ENCODE data around the gene EIF3D. TPM values are rescaled to one million over a fixed set of nuclear protein-coding genes. Genes with fewer than 3 reads are reported as not detected.

EIF3D gene
- total RNA-seq, 2 donors from 2014 or later, result 136 to 177 TPM

DNA sequence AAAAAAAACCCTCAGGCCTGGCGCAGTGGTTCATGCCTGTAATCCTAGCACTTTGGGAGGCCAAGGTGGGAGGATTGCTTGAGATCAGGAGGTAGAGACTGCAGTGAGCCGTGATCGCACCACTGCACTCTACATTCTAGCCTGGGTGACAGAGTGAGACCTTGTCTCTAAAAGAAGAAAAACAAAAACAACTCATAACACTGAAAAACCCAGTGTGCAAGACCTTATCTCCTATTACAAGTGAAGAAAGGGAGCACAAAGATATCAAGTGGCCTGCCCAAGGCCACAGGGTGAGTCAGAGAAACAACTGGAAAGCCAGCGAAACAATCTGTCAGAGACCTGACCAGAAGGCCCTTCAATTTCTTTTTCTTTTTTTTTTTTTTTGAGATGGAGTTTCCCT, 50.0 kb downstream of the EIF3D start:
- ATAC-seq, result no peak
- intact Hi-C loops (cut with DNase I), result no loop called here
- no peak for DNase-seq
- Histone ChIP-seq H3K9me3 (no peaks in the 10 kb centered on the region), H3K4me3 (no peak overlapping the region), H3K4me1 (peaks cover 18% of the 10 kb centered on the region), H3K36me3 (replicated peaks in 1 of 2; ENCODE audit: insufficient read depth in 1 of 2, low read depth in 2 of 2) (peaks cover 0 to 9% of the 10 kb centered on the region in 2 donors), H3K27me3 (no peaks in the 10 kb centered on the region), H3K27ac (no peak overlapping the region)
- WGBS, 2 donors, result 80 to 88% methylated on average over 4 of the region's 4 CpGs
- TF ChIP-seq POLR2A (IDR thresholded peaks at IDR 0.05), result no peak
- TF ChIP-seq, protein P1, sequence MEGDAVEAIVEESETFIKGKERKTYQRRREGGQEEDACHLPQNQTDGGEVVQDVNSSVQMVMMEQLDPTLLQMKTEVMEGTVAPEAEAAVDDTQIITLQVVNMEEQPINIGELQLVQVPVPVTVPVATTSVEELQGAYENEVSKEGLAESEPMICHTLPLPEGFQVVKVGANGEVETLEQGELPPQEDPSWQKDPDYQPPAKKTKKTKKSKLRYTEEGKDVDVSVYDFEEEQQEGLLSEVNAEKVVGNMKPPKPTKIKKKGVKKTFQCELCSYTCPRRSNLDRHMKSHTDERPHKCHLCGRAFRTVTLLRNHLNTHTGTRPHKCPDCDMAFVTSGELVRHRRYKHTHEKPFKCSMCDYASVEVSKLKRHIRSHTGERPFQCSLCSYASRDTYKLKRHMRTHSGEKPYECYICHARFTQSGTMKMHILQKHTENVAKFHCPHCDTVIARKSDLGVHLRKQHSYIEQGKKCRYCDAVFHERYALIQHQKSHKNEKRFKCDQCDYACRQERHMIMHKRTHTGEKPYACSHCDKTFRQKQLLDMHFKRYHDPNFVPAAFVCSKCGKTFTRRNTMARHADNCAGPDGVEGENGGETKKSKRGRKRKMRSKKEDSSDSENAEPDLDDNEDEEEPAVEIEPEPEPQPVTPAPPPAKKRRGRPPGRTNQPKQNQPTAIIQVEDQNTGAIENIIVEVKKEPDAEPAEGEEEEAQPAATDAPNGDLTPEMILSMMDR (IDR thresholded peaks at IDR 0.05), result no peak

DNA sequence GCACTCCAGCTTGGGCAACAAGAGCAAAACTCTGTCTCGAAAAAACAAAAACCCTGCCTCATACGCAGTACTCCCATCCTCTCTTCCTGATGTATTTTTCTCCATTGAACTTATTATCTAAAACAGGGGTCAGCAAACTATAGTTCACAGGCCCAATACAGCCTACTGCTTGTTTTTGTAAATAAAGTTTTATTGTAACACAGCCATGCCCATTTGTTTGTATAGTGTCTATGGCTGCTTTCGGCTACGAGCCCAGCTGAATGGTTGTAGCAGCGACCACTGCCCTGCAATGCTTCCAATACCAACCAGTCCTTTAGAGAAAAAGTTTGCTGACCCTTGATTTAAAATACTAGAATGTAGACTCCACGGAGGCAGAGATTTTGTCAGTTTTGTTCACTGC, 53.6 kb downstream of the EIF3D start:
- ATAC-seq (no peak), DNase-seq (no peak)
- Histone ChIP-seq H3K4me3 (no peak overlapping the region), H3K36me3 (replicated peaks in 1 of 2; ENCODE audit: insufficient read depth in 1 of 2, low read depth in 2 of 2) (peaks cover 0 to 15% of the 10 kb centered on the region in 2 donors), H3K9me3 (no peaks in the 10 kb centered on the region), H3K27me3 (no peaks in the 10 kb centered on the region), H3K27ac (no peak overlapping the region), H3K4me1 (peaks cover 7% of the 10 kb centered on the region)
- intact Hi-C loops (cut with DNase I), result no loop called here
- 95 to 98% methylated on average over 6 of the region's 6 CpGs for WGBS, 2 donors
- no peak for TF ChIP-seq POLR2A (IDR thresholded peaks at IDR 0.05)

DNA sequence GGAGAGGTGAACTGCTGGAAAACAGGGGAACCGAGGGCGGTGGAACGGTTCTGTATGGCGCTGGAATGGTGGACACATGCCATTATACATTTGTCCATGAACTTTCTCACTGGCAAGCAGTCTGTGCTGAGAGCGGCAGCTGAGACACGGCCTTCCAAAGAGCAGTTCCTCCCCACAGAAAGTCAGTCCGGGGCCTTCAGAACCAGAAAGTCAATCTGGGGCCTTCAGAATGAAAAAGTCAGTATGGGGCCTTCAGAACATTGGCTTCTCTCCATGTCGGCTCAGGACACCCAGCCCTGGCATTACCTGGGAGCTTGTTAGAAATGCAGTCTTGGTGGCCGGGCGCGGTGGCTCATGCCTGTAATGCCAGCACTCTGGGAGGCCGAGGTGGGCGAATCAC, 56.3 kb downstream of the EIF3D start:
- Histone ChIP-seq H3K4me1 (peaks cover 8% of the 10 kb centered on the region), H3K27ac (no peak overlapping the region), H3K9me3 (no peaks in the 10 kb centered on the region), H3K27me3 (no peaks in the 10 kb centered on the region), H3K4me3 (no peak overlapping the region), H3K36me3 (replicated peaks in 1 of 2; ENCODE audit: insufficient read depth in 1 of 2, low read depth in 2 of 2) (peaks cover 0 to 15% of the 10 kb centered on the region in 2 donors)
- TF ChIP-seq POLR2A (IDR thresholded peaks at IDR 0.05), result no peak
- TF ChIP-seq, protein P1 (IDR thresholded peaks at IDR 0.05), result no peak
- intact Hi-C loops (cut with DNase I), result loop anchor here (5.0 kb wide), 1 partner anchor 170 kb away; no protein-coding TSS in a partner anchor
- DNase-seq (no peak), ATAC-seq (no peak)
- 71 to 78% methylated on average over 11 to 13 of the region's 13 CpGs for WGBS, 2 donors

DNA sequence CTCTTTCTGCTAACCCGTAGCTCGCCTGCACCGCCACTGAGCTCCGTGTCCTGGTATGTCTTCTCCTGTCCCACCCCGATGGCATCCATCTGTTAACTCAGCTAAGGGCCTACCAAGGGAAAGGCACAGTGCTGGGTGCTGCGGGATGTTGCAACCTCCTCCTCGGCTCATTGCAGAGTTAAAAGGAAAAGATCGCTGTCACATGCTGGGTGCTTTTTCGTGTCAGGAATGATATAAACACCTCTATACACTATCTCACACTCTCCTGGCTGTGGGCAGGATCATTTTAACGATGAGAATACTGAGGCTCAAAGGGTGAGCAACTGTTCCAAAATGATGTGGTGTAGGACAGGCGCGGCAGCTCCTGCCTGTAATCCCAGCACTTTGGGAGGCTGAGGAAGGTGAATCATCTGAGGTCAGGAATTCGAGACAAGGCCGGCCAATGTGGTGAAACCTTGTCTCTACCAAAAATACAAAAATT, 57.6 kb downstream of the EIF3D start:
- no peak for TF ChIP-seq POLR2A (IDR thresholded peaks at IDR 0.05)
- TF ChIP-seq, protein P1 (IDR thresholded peaks at IDR 0.05), result no peak
- peaks cover 0 to 12% of the 10 kb centered on the region in 2 donors for H3K36me3 ChIP-seq (replicated peaks in 1 of 2; ENCODE audit: insufficient read depth in 1 of 2, low read depth in 2 of 2)
- no peak overlapping the region for H3K27ac ChIP-seq
- WGBS, 2 donors, result 83 to 91% methylated on average over 14 of the region's 14 CpGs
- H3K4me3 ChIP-seq, result no peak overlapping the region
- ATAC-seq (no peak), DNase-seq (no peak)
- H3K9me3 ChIP-seq, result no peaks in the 10 kb centered on the region
- no peaks in the 10 kb centered on the region for H3K27me3 ChIP-seq
- H3K4me1 ChIP-seq, result peaks cover 17% of the 10 kb centered on the region
- intact Hi-C loops (cut with DNase I), result loop anchor here (5.0 kb wide), 1 partner anchor 169 kb away; no protein-coding TSS in a partner anchor

DNA sequence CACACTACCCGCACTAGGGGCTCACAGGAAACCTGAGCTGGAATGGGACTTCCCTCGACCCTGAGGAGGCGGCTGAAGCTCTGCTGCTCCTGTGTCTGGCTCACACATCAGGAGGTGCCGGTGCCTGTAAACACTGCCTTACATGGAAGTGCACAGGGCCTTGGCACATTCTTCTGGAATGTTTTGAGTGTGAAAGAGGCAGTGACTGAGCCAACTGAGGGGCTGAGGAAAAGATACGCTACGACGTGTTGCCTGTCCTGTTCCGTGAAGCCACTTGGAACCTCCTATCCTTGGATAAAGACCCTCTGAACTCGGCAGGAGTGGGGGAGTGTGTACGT, 58.0 kb downstream of the EIF3D start:
- DNase-seq (no peak), ATAC-seq (no peak)
- Histone ChIP-seq H3K27me3 (no peaks in the 10 kb centered on the region), H3K4me3 (no peak overlapping the region), H3K27ac (no peak overlapping the region), H3K4me1 (peaks cover 21% of the 10 kb centered on the region), H3K36me3 (replicated peaks in 1 of 2; ENCODE audit: insufficient read depth in 1 of 2, low read depth in 2 of 2) (peaks cover 0 to 10% of the 10 kb centered on the region in 2 donors), H3K9me3 (no peaks in the 10 kb centered on the region)
- 73 to 83% methylated on average over 10 of the region's 10 CpGs for WGBS, 2 donors
- TF ChIP-seq, protein P1 (IDR thresholded peaks at IDR 0.05), result no peak
- no peak for TF ChIP-seq POLR2A (IDR thresholded peaks at IDR 0.05)
- intact Hi-C loops (cut with DNase I), result loop anchor here (5.0 kb wide), 1 partner anchor 169 kb away; no protein-coding TSS in a partner anchor
